DND-41 (cell line): ENCODE results near the gene NCS1.

ENCODE experiments used
- EZH2 ChIP-seq: IDR thresholded peaks from 3 replicates; pipeline ENCODE4 v1.6.1; 2012; ENCODE audit warnings: borderline replicate concordance, low read depth, mild to moderate bottlenecking, moderate library complexity, low read length, inconsistent platforms; ENCODE audit not compliant: severe bottlenecking
- TF ChIP-seq, protein P1 (sequence below): IDR thresholded peaks from 2 replicates; pipeline ENCODE4 v1.5.1; 2012; ENCODE audit warnings: borderline replicate concordance, low read length, moderate library complexity, mild to moderate bottlenecking; ENCODE audit not compliant: poor library complexity, severe bottlenecking; ENCODE audit errors: extremely low read depth

DNA sequence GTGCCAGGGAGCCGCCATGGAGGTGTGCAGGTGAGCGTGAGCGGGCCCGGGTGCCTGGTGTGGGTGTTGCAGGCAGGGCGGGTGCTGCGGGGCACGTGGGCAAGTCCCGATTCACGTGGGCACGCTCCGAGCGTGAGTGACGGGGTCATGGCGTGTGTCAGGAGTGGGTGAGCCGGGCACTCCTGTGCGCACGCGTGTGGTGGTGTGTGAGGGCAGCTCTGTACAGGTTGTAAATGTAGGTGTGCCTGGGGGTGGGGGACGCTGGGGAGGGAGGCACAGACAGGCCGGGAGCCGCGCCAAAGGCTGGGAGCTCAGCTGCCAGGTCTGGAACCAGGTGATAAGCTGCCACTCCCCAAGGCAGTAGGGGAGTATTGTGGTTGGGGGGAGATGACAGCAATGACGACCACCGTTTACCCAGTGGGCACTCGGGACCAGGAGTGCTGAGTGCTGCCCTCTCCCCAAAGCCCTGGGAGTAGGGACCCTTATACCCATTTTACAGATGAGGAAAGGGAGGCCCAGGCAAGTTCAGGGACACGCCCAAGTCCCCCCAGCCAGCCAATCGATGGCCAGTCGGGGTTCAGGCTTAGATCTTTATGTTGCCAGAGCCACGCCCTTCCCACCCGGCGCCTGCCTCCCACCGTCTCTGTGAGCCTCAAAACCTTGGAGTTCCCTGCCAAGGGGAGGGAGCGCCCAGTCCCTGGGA lies 9.6 kb downstream of the NCS1 start:
- no peak for TF ChIP-seq EZH2
- TF ChIP-seq, protein P1, sequence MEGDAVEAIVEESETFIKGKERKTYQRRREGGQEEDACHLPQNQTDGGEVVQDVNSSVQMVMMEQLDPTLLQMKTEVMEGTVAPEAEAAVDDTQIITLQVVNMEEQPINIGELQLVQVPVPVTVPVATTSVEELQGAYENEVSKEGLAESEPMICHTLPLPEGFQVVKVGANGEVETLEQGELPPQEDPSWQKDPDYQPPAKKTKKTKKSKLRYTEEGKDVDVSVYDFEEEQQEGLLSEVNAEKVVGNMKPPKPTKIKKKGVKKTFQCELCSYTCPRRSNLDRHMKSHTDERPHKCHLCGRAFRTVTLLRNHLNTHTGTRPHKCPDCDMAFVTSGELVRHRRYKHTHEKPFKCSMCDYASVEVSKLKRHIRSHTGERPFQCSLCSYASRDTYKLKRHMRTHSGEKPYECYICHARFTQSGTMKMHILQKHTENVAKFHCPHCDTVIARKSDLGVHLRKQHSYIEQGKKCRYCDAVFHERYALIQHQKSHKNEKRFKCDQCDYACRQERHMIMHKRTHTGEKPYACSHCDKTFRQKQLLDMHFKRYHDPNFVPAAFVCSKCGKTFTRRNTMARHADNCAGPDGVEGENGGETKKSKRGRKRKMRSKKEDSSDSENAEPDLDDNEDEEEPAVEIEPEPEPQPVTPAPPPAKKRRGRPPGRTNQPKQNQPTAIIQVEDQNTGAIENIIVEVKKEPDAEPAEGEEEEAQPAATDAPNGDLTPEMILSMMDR = no peak
